ENCODE data around the gene TACC2.

The TACC2 gene

GRCh38 chr10:122219340-122219739 lies 230.4 kb downstream of the TACC2 start:
- DNase-seq (ENCODE audit: low read depth in 2 of 2) = no peak
- no peak for TF ChIP-seq CTCF (IDR thresholded peaks at IDR 0.05; ENCODE audit: low read depth, low read length)
- no peak overlapping the region for H3K4me3 ChIP-seq (replicated peaks in 1 of 2; ENCODE audit: low read depth in 2 of 2, low read length in 2 of 2)

- no peak for TF ChIP-seq CTCF (IDR thresholded peaks at IDR 0.05; ENCODE audit: low read depth, low read length)
- DNase-seq (ENCODE audit: low read depth in 2 of 2) = no peak
- H3K4me3 ChIP-seq (replicated peaks in 1 of 2; ENCODE audit: low read depth in 2 of 2, low read length in 2 of 2) = no peak overlapping the region
Measured at GRCh38 chr10:122220736-122221135, 231.8 kb downstream of the TACC2 start.

- no peak for DNase-seq (ENCODE audit: low read depth in 2 of 2)
- no peak for TF ChIP-seq CTCF (IDR thresholded peaks at IDR 0.05; ENCODE audit: low read depth, low read length)
- no peak overlapping the region for H3K4me3 ChIP-seq (replicated peaks in 1 of 2; ENCODE audit: low read depth in 2 of 2, low read length in 2 of 2)
Measured at GRCh38 chr10:122221958-122222357, 233.0 kb downstream of the TACC2 start.

GRCh38 chr10:122222638-122223037 lies 233.7 kb downstream of the TACC2 start:
- DNase-seq (ENCODE audit: low read depth in 2 of 2) = no peak
- TF ChIP-seq CTCF (IDR thresholded peaks at IDR 0.05; ENCODE audit: low read depth, low read length) = no peak
- H3K4me3 ChIP-seq (replicated peaks in 1 of 2; ENCODE audit: low read depth in 2 of 2, low read length in 2 of 2) = no peak overlapping the region

GRCh38 chr10:122224159-122224558 lies 235.2 kb downstream of the TACC2 start:
- TF ChIP-seq CTCF (IDR thresholded peaks at IDR 0.05; ENCODE audit: low read depth, low read length) = no peak
- DNase-seq (ENCODE audit: low read depth in 2 of 2) = no peak
- no peak overlapping the region for H3K4me3 ChIP-seq (replicated peaks in 1 of 2; ENCODE audit: low read depth in 2 of 2, low read length in 2 of 2)

- TF ChIP-seq CTCF (IDR thresholded peaks at IDR 0.05; ENCODE audit: low read depth, low read length) = no peak
- H3K4me3 ChIP-seq (replicated peaks in 1 of 2; ENCODE audit: low read depth in 2 of 2, low read length in 2 of 2) = no peak overlapping the region
- DNase-seq (ENCODE audit: low read depth in 2 of 2) = no peak
Measured at GRCh38 chr10:122225330-122225729, 236.4 kb downstream of the TACC2 start.

- no peak overlapping the region for H3K4me3 ChIP-seq (replicated peaks in 1 of 2; ENCODE audit: low read depth in 2 of 2, low read length in 2 of 2)
- no peak for TF ChIP-seq CTCF (IDR thresholded peaks at IDR 0.05; ENCODE audit: low read depth, low read length)
- no peak for DNase-seq (ENCODE audit: low read depth in 2 of 2)
Measured at GRCh38 chr10:122227754-122228153, 238.8 kb downstream of the TACC2 start.

Measured in cardiac fibroblast (primary cell).